Measurements from ENCODE around the gene SETDB1.
A peak's percentile ranks its signal among the peaks of the same experiment; 100 is the strongest.

The SETDB1 gene

GRCh38 chr1:151003180-151003579 is 77.0 kb downstream of the SETDB1 start:
- DNase-seq (ENCODE audit: low read depth), result no peak

- DNase-seq (ENCODE audit: low read depth), result no peak
Observed at GRCh38 chr1:151005729-151006319, 79.7 kb downstream of the SETDB1 start.

- DNase-seq (ENCODE audit: low read depth), result no peak
Observed at GRCh38 chr1:151006327-151007052, 80.3 kb downstream of the SETDB1 start, which contains the start of gene MINDY1. MINDY1 (minus strand) TSS chr1:151006902; CDS start chr1:151002617, 4,285 bp downstream.

GRCh38 chr1:151007853-151008243 is 81.7 kb downstream of the SETDB1 start:
- no peak for DNase-seq (ENCODE audit: low read depth)

- peak; percentile 94 for DNase-seq (ENCODE audit: low read depth)
Observed at GRCh38 chr1:151008244-151009205, 82.4 kb downstream of the SETDB1 start, which contains the start of gene PRUNE1. PRUNE1 (plus strand) TSS chr1:151008449; CDS start chr1:151008633, 184 bp downstream.

- no peak for DNase-seq (ENCODE audit: low read depth)
Observed at GRCh38 chr1:151009206-151009587, 83.0 kb downstream of the SETDB1 start.

- DNase-seq (ENCODE audit: low read depth), result no peak
Observed at GRCh38 chr1:151009674-151010345, 83.6 kb downstream of the SETDB1 start.

- DNase-seq (ENCODE audit: low read depth), result no peak
Observed at GRCh38 chr1:151010346-151010726, 84.2 kb downstream of the SETDB1 start.

GRCh38 chr1:151011154-151011850 is 85.1 kb downstream of the SETDB1 start:
- no peak for DNase-seq (ENCODE audit: low read depth)

- no peak for DNase-seq (ENCODE audit: low read depth)
Observed at GRCh38 chr1:151012684-151013471, 86.7 kb downstream of the SETDB1 start.

- DNase-seq (ENCODE audit: low read depth), result no peak
Observed at GRCh38 chr1:151013518-151013917, 87.4 kb downstream of the SETDB1 start.
